Measurements from ENCODE around the gene DGCR2.
"Not testable (repeated sequence)": the region's sequence is repeated elsewhere in the genome, so short reads cannot be mapped to it uniquely, and the experiment has no call there.

DGCR2 gene

GRCh38 chr22:19086417-19086816 is 35.8 kb downstream of the DGCR2 start:
- Histone ChIP-seq H3K36me3 (replicated peaks; ENCODE audit: low read depth, low read length) (peaks cover 27% of the 10 kb centered on the region), H4K20me1 (ENCODE audit: insufficient read depth, low read length) (peaks cover 19% of the 10 kb centered on the region), H3K27ac (ENCODE audit: low read length) (no peak overlapping the region), H3K4me2 (ENCODE audit: low read length) (no peak overlapping the region), H3K4me3 (ENCODE audit: low read length) (no peak overlapping the region), H3K79me2 (ENCODE audit: low read length) (peaks cover 8% of the 10 kb centered on the region), H3K27me3 (ENCODE audit: low read depth, low read length) (no peaks in the 10 kb centered on the region), H3K9me3 (ENCODE audit: insufficient read depth, low read length) (no peaks in the 10 kb centered on the region), H3K9ac (ENCODE audit: low read length) (no peak overlapping the region), H2AFZ (ENCODE audit: low read depth, low read length) (no peak overlapping the region), H3K4me1 (ENCODE audit: low read length) (peaks cover 12% of the 10 kb centered on the region)
- TF ChIP-seq CTCF (IDR thresholded peaks at IDR 0.05; ENCODE audit: low read depth, low read length) (no peak), EZH2phosphoT487 (IDR thresholded peaks at IDR 0.05; ENCODE audit: low read depth) (no peak)

- no peak overlapping the region for H2AFZ ChIP-seq (ENCODE audit: low read depth, low read length)
- peak overlapping the region; percentile 49 for H3K4me2 ChIP-seq (ENCODE audit: low read length)
- peaks cover 15% of the 10 kb centered on the region for H3K4me1 ChIP-seq (ENCODE audit: low read length)
- H3K27me3 ChIP-seq (ENCODE audit: low read depth, low read length): no peaks in the 10 kb centered on the region
- no peak overlapping the region for H3K9ac ChIP-seq (ENCODE audit: low read length)
- peaks cover 8% of the 10 kb centered on the region for H3K79me2 ChIP-seq (ENCODE audit: low read length)
- H4K20me1 ChIP-seq (ENCODE audit: insufficient read depth, low read length): peaks cover 19% of the 10 kb centered on the region
- H3K9me3 ChIP-seq (ENCODE audit: insufficient read depth, low read length): no peaks in the 10 kb centered on the region
- H3K27ac ChIP-seq (ENCODE audit: low read length): peak overlapping the region; percentile 29; the same call in 1 of the 2 replicates
- H3K36me3 ChIP-seq (replicated peaks; ENCODE audit: low read depth, low read length): peaks cover 29% of the 10 kb centered on the region
- H3K4me3 ChIP-seq (ENCODE audit: low read length): no peak overlapping the region
- TF ChIP-seq CTCF (IDR thresholded peaks at IDR 0.05; ENCODE audit: low read depth, low read length) (peak; percentile 53), EZH2phosphoT487 (IDR thresholded peaks at IDR 0.05; ENCODE audit: low read depth) (no peak)
Measured at GRCh38 chr22:19085233-19085718, 36.9 kb downstream of the DGCR2 start.

GRCh38 chr22:19084586-19084985 is 37.6 kb downstream of the DGCR2 start:
- Histone ChIP-seq H3K36me3 (replicated peaks; ENCODE audit: low read depth, low read length) (peaks cover 31% of the 10 kb centered on the region), H3K4me1 (ENCODE audit: low read length) (peaks cover 15% of the 10 kb centered on the region), H4K20me1 (ENCODE audit: insufficient read depth, low read length) (peaks cover 25% of the 10 kb centered on the region)
- H3K4me3 ChIP-seq (ENCODE audit: low read length); H3K4me2 ChIP-seq (ENCODE audit: low read length); H3K27me3 ChIP-seq (ENCODE audit: low read depth, low read length); H3K9ac ChIP-seq (ENCODE audit: low read length); H2AFZ ChIP-seq (ENCODE audit: low read depth, low read length); H3K27ac ChIP-seq (ENCODE audit: low read length); H3K79me2 ChIP-seq (ENCODE audit: low read length); H3K9me3 ChIP-seq (ENCODE audit: insufficient read depth, low read length): not testable (repeated sequence)

- not testable (repeated sequence) for H3K27me3 ChIP-seq (ENCODE audit: low read depth, low read length); H3K4me2 ChIP-seq (ENCODE audit: low read length); H2AFZ ChIP-seq (ENCODE audit: low read depth, low read length); H3K9me3 ChIP-seq (ENCODE audit: insufficient read depth, low read length); H3K27ac ChIP-seq (ENCODE audit: low read length); H3K79me2 ChIP-seq (ENCODE audit: low read length); H3K4me3 ChIP-seq (ENCODE audit: low read length); H3K9ac ChIP-seq (ENCODE audit: low read length)
- Histone ChIP-seq H3K36me3 (replicated peaks; ENCODE audit: low read depth, low read length) (peaks cover 35% of the 10 kb centered on the region), H3K4me1 (ENCODE audit: low read length) (peaks cover 15% of the 10 kb centered on the region), H4K20me1 (ENCODE audit: insufficient read depth, low read length) (peaks cover 26% of the 10 kb centered on the region)
Measured at GRCh38 chr22:19084126-19084525, 38.1 kb downstream of the DGCR2 start.

GRCh38 chr22:19082793-19083192 is 39.4 kb downstream of the DGCR2 start:
- Histone ChIP-seq H3K27me3 (ENCODE audit: low read depth, low read length) (no peaks in the 10 kb centered on the region), H3K4me2 (ENCODE audit: low read length) (no peak overlapping the region), H3K79me2 (ENCODE audit: low read length) (peaks cover 8% of the 10 kb centered on the region), H3K4me1 (ENCODE audit: low read length) (peaks cover 15% of the 10 kb centered on the region), H3K9ac (ENCODE audit: low read length) (no peak overlapping the region), H3K4me3 (ENCODE audit: low read length) (no peak overlapping the region), H2AFZ (ENCODE audit: low read depth, low read length) (no peak overlapping the region), H3K27ac (ENCODE audit: low read length) (no peak overlapping the region), H4K20me1 (ENCODE audit: insufficient read depth, low read length) (peaks cover 19% of the 10 kb centered on the region), H3K9me3 (ENCODE audit: insufficient read depth, low read length) (no peaks in the 10 kb centered on the region), H3K36me3 (replicated peaks; ENCODE audit: low read depth, low read length) (peaks cover 35% of the 10 kb centered on the region)
- TF ChIP-seq EZH2phosphoT487 (IDR thresholded peaks at IDR 0.05; ENCODE audit: low read depth) (no peak), CTCF (IDR thresholded peaks at IDR 0.05; ENCODE audit: low read depth, low read length) (no peak)

Data from OCI-LY3 (cell line).